Transverse colon (tissue), 4 donors: ENCODE data around the gene APBB1. TPM values are rescaled to one million over a fixed set of nuclear protein-coding genes. Genes with fewer than 3 reads are reported as not detected.

Experiments used
- DNase-seq: peaks from one replicate; pipeline ENCODE4 v3.0.0-alpha.2; 2019
- H3K27ac ChIP-seq, 4 donors: fragments of 200-600 bp; sonication (generic); 2 replicates each; pipeline ENCODE4 v1.5.1; 2016 to 2018; ENCODE audit warnings: inconsistent platforms in 4 of 4
- H3K27me3 ChIP-seq: fragments of 200-600 bp; sonication (generic); 2 replicates; pipeline ENCODE4 v1.5.1; 2017; ENCODE audit warnings: inconsistent platforms
- H3K36me3 ChIP-seq, 4 donors: fragments of 200-600 bp; sonication (generic); 2 replicates each; pipeline ENCODE4 v1.5.1; 2017 to 2019; ENCODE audit warnings: inconsistent platforms in 4 of 4
- H3K4me1 ChIP-seq, 4 donors: fragments of 200-600 bp; sonication (generic); 2 replicates each; pipeline ENCODE4 v1.5.1; 2017 to 2020; ENCODE audit warnings: inconsistent platforms in 4 of 4
- H3K4me3 ChIP-seq, 4 donors: fragments of 200-600 bp; sonication (generic); 1 replicate in 1 of 4; 2 replicates in 3 of 4; pipeline versions ENCODE4 v1.5.1 to v1.6.1; 2017 to 2019; ENCODE audit warnings: inconsistent platforms in 4 of 4
- H3K9me3 ChIP-seq, 2 donors: fragments of 200-600 bp; sonication (generic); 2 replicates each; pipeline ENCODE4 v1.5.1; 2017 to 2019; ENCODE audit warnings: inconsistent platforms in 2 of 2
- CTCF ChIP-seq, 5 experiments: fragments of 200-600 bp in 3 of 5; fragments of 450-650 bp in 2 of 5; sonication (generic) in 3 of 5; IDR thresholded peaks; 1 replicate in 2 of 5; 2 replicates in 3 of 5; pipeline ENCODE4 v1.5.1; 2016 to 2017; ENCODE audit warnings: antibody characterized with exemption in 5 of 5, inconsistent platforms in 3 of 5, mild to moderate bottlenecking in 2 of 5, moderate library complexity in 1 of 5
- EP300 ChIP-seq: sonication (generic); formaldehyde crosslinking; IDR thresholded peaks from one replicate; pipeline ENCODE4 v1.6.1; 2017; ENCODE audit warnings: antibody characterized with exemption, low read depth
- POLR2A ChIP-seq: fragments of 450-650 bp; IDR thresholded peaks from one replicate; pipeline ENCODE4 v1.6.1; 2016; ENCODE audit warnings: antibody characterized with exemption, mild to moderate bottlenecking, moderate library complexity
- POLR2AphosphoS5 ChIP-seq, 3 donors: sonication (generic); formaldehyde crosslinking; IDR thresholded peaks; one replicate each; pipeline ENCODE4 v1.6.1; 2016; ENCODE audit warnings: antibody characterized with exemption in 3 of 3
- WGBS, 2 donors: methylation state at CpG; one replicate each; pipeline ENCODE4 v1.1.5; 2018; ENCODE audit warnings: low coverage in 1 of 2; 5-methylcytosine and 5-hydroxymethylcytosine counted together
- in situ Hi-C, 4 donors: fragments of 200-750 bp; cut with MboI; loops; one replicate each; pipeline versions ENCODE4 v1.15.0 to v1.15.1; 2017; ENCODE audit warnings: low sequenced_read_pairs in 3 of 4, low pct_ligation_motif_present in 1 of 4, low pct_unique_long_range_greater_than_20kb in 1 of 4
- intact Hi-C: fragments of 100-400 bp; cut with DNase I; formaldehyde crosslinking; loops from one replicate; pipeline ENCODE4 v1.15.1; 2023; ENCODE audit warnings: low total_unique reads
- total RNA-seq, 4 donors: library from RNA; depleted of rRNA; stranded (reverse); fragments of >200 nt; gene quantifications; one replicate each; pipeline ENCODE4 v1.1.0, GENCODE V29; 2016

APBB1 gene
- total RNA-seq, 4 donors from 2014 or later = 9.0 to 18.3 (median 12.0) TPM

GRCh38 chr11:6402061-6402470 is 16.8 kb downstream of the APBB1 start:
- H3K4me1 ChIP-seq = peaks cover 0 to 22% (median 5%) of the 10 kb centered on the region in 4 donors
- no peaks in the 10 kb centered on the region for H3K36me3 ChIP-seq
- no peak overlapping the region for H3K4me3 ChIP-seq
- peak overlapping the region in 3 of 4 donors; percentile 13 to 26 (median 23) for H3K27ac ChIP-seq
- intact Hi-C loops = no loop called here
- DNase-seq = no peak
- no peaks in the 10 kb centered on the region for H3K9me3 ChIP-seq
- no peaks in the 10 kb centered on the region for H3K27me3 ChIP-seq
- in situ Hi-C loops = no loop called here
- TF ChIP-seq CTCF (IDR thresholded peaks at IDR 0.05) (no peak), POLR2A (no peak)
- WGBS, 2 donors = 91% methylated on average over 12 of the region's 12 CpGs; no CpG with 5 or more reads in 1 of the 2 donors

GRCh38 chr11:6401464-6401863 is 17.4 kb downstream of the APBB1 start:
- TF ChIP-seq POLR2A (no peak), POLR2AphosphoS5 (IDR thresholded peaks at IDR 0.05) (no peak), CTCF (IDR thresholded peaks at IDR 0.05) (no peak), EP300 (no peak)
- Histone ChIP-seq H3K9me3 (no peaks in the 10 kb centered on the region), H3K36me3 (no peaks in the 10 kb centered on the region), H3K27me3 (no peaks in the 10 kb centered on the region), H3K27ac (peak overlapping the region in 1 of 4 donors; percentile 23), H3K4me3 (no peak overlapping the region), H3K4me1 (peaks cover 0 to 22% (median 5%) of the 10 kb centered on the region in 4 donors)
- in situ Hi-C loops (no loop called here), intact Hi-C loops (no loop called here)
- 95% methylated on average over 7 of the region's 7 CpGs; no CpG with 5 or more reads in 1 of the 2 donors for WGBS, 2 donors
- DNase-seq = no peak

- Histone ChIP-seq H3K4me1 (peaks cover 0 to 18% (median 5%) of the 10 kb centered on the region in 4 donors), H3K36me3 (no peaks in the 10 kb centered on the region), H3K27ac (no peak overlapping the region), H3K27me3 (no peaks in the 10 kb centered on the region), H3K4me3 (no peak overlapping the region), H3K9me3 (no peaks in the 10 kb centered on the region)
- in situ Hi-C loops (no loop called here), intact Hi-C loops (no loop called here)
- no peak for DNase-seq
- TF ChIP-seq POLR2A = no peak
- TF ChIP-seq POLR2AphosphoS5 (IDR thresholded peaks at IDR 0.05) = no peak
- TF ChIP-seq CTCF (IDR thresholded peaks at IDR 0.05) = no peak
- 93 to 98% methylated on average over 8 to 15 of the region's 15 CpGs for WGBS, 2 donors
Observed at GRCh38 chr11:6400431-6401345, 18.2 kb downstream of the APBB1 start.

- H3K27ac ChIP-seq = no peak overlapping the region
- no peaks in the 10 kb centered on the region for H3K36me3 ChIP-seq
- peaks cover 0 to 7% (median 0%) of the 10 kb centered on the region in 4 donors for H3K4me1 ChIP-seq
- DNase-seq = no peak
- TF ChIP-seq POLR2A (no peak), POLR2AphosphoS5 (IDR thresholded peaks at IDR 0.05) (no peak), CTCF (IDR thresholded peaks at IDR 0.05) (no peak)
- H3K27me3 ChIP-seq = no peaks in the 10 kb centered on the region
- in situ Hi-C loops (no loop called here), intact Hi-C loops (no loop called here)
- no peaks in the 10 kb centered on the region for H3K9me3 ChIP-seq
- 67 to 69% methylated on average over 3 of the region's 3 CpGs for WGBS, 2 donors
- no peak overlapping the region for H3K4me3 ChIP-seq
Observed at GRCh38 chr11:6397636-6398035, 21.3 kb downstream of the APBB1 start.
